Measurements from ENCODE around the gene CCDC190.

The CCDC190 gene

DNA sequence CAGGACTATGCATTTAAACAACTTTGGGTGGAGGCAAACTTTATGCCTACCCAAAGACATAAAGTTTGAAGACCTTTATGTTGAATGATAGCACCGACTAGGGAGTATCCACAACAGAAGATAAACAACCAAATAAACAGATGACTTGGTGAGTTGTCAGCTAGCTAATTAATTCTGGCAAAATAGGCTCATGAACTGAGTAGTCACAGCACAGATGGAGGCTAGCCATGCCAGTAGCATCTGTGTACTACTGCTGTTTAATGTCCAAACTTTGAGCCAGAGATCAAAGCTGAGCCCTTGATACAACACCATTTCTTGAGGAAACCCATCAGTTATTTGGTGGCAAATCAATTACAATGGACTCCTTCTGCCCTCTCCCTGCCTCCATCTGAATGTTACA lies 40.3 kb upstream of the CCDC190 start:
- no peak for DNase-seq
- H3K27ac ChIP-seq = no peak overlapping the region
- no peaks in the 10 kb centered on the region for H3K36me3 ChIP-seq
- H3K27me3 ChIP-seq (ENCODE audit: insufficient read depth, low read depth, severe bottlenecking) = no peaks in the 10 kb centered on the region
- TF ChIP-seq, protein P1, sequence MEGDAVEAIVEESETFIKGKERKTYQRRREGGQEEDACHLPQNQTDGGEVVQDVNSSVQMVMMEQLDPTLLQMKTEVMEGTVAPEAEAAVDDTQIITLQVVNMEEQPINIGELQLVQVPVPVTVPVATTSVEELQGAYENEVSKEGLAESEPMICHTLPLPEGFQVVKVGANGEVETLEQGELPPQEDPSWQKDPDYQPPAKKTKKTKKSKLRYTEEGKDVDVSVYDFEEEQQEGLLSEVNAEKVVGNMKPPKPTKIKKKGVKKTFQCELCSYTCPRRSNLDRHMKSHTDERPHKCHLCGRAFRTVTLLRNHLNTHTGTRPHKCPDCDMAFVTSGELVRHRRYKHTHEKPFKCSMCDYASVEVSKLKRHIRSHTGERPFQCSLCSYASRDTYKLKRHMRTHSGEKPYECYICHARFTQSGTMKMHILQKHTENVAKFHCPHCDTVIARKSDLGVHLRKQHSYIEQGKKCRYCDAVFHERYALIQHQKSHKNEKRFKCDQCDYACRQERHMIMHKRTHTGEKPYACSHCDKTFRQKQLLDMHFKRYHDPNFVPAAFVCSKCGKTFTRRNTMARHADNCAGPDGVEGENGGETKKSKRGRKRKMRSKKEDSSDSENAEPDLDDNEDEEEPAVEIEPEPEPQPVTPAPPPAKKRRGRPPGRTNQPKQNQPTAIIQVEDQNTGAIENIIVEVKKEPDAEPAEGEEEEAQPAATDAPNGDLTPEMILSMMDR (IDR thresholded peaks at IDR 0.05; ENCODE audit: low read depth, low read length) = no peak
- H3K4me3 ChIP-seq (ENCODE audit: low read depth, low read length) = no peak overlapping the region
- H3K9me3 ChIP-seq (ENCODE audit: severe bottlenecking) = no peaks in the 10 kb centered on the region

DNA sequence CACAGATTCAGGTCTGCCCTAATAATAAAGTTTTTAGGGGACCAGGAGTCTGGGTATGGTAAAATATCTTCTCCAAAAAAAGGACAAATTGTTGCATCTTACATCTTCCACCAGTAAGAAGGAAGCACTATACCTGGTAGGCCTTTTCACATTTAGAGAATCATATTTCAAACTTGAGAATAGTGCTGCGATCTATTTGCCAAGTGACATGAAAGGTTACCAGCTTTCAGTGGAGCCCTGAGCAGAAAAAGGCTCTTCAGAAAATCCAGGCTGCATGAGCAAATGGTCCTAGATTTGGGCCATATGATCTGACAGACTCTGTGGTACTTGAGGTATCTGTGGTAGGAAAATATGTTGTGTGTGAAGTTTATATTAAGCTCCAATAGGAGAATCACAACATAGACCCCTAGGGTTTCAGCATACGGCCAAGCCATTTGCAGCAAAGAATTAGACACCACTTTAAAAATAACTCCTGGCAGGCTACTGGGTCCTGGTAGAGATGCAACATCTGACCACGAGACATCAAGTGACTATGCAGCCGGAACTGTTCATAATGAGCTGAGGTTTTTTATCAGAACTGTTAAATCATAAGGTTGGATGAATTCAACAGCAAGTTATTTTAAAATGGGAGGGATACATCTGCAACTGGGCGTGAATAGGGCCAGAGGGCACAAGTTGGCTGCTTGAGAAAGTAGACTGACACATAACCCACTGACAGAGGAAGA lies 38.6 kb upstream of the CCDC190 start:
- Histone ChIP-seq H3K4me3 (ENCODE audit: low read depth, low read length) (no peak overlapping the region), H3K36me3 (no peaks in the 10 kb centered on the region), H3K9me3 (ENCODE audit: severe bottlenecking) (no peaks in the 10 kb centered on the region), H3K27me3 (ENCODE audit: insufficient read depth, low read depth, severe bottlenecking) (no peaks in the 10 kb centered on the region), H3K27ac (no peak overlapping the region)
- DNase-seq = no peak
- TF ChIP-seq, protein P1 (IDR thresholded peaks at IDR 0.05; ENCODE audit: low read depth, low read length) = no peak

DNA sequence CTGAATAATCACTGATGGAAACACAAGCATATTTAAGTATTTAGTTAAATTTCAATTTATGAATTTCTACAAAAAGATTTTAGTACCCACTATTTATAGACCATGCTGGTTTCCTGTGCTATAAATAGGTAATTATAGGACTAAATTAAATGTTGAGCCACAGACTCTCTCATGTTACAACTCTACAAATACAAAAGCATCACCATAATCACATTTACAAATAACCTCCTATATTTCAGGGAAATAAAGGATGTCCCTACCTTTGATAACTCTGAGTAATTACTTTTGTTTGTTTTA lies 32.6 kb upstream of the CCDC190 start:
- H3K27ac ChIP-seq = no peak overlapping the region
- no peaks in the 10 kb centered on the region for H3K36me3 ChIP-seq
- TF ChIP-seq, protein P1 (IDR thresholded peaks at IDR 0.05; ENCODE audit: low read depth, low read length) = no peak
- no peaks in the 10 kb centered on the region for H3K27me3 ChIP-seq (ENCODE audit: insufficient read depth, low read depth, severe bottlenecking)
- H3K4me3 ChIP-seq (ENCODE audit: low read depth, low read length) = no peak overlapping the region
- no peaks in the 10 kb centered on the region for H3K9me3 ChIP-seq (ENCODE audit: severe bottlenecking)
- DNase-seq = no peak

DNA sequence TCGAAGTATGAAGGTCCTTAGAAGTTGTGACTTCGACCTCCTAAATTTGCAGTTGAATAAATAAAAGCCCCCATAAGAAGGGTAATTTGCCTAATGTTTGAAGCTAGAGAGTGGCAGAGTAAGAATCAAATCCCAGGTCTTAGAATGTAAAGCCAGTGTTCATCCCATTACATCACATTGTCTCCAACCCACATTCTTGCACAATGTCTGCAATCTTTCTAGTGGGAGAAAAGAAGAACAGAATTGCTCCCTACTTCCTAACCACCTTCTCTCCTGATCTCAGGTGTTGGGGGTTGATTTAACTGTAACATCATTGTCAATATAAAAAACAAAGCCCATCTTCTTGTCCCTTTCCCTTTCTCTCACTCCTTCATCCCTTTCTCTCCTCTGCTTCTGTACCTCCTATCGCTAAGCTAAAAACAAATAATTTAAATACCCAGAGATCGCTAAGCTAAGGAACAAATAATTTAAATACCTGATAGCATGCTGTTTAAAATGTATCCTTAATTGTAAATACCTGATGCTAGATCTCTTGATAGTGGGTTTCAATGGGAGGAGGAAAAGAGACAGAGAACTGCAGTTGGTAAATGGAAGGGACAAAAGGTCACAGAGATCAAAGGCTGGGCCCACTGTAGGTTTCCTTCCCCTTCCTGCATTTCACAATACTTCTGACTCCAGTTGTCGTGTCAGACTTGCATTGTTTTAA lies 32.1 kb upstream of the CCDC190 start:
- Histone ChIP-seq H3K27ac (no peak overlapping the region), H3K4me3 (ENCODE audit: low read depth, low read length) (no peak overlapping the region), H3K36me3 (no peaks in the 10 kb centered on the region), H3K9me3 (ENCODE audit: severe bottlenecking) (no peaks in the 10 kb centered on the region), H3K27me3 (ENCODE audit: insufficient read depth, low read depth, severe bottlenecking) (no peaks in the 10 kb centered on the region)
- TF ChIP-seq, protein P1 (IDR thresholded peaks at IDR 0.05; ENCODE audit: low read depth, low read length) = no peak
- no peak for DNase-seq

DNA sequence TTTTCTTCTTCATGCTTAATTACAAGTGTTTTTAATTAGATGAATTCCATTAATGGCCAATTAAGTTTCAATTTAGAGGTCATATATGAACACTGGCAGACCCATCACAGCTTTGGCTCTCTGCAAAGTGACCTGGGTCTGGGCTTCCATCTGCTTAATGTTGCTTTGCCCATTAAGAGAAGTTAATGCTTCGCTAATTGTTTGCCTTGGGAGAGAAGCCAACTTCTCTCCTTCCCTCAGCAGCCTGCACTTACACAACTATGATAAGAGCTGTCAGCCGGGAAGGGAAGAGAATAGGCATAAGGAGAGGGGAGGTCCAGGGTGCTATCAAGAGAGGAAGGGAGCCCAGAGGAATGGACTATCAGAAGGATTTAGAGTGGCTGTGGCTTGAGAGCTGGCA lies 29.0 kb upstream of the CCDC190 start:
- no peak overlapping the region for H3K4me3 ChIP-seq (ENCODE audit: low read depth, low read length)
- no peaks in the 10 kb centered on the region for H3K36me3 ChIP-seq
- H3K9me3 ChIP-seq (ENCODE audit: severe bottlenecking) = no peaks in the 10 kb centered on the region
- DNase-seq = no peak
- H3K27ac ChIP-seq = no peak overlapping the region
- no peaks in the 10 kb centered on the region for H3K27me3 ChIP-seq (ENCODE audit: insufficient read depth, low read depth, severe bottlenecking)
- TF ChIP-seq, protein P1 (IDR thresholded peaks at IDR 0.05; ENCODE audit: low read depth, low read length) = no peak
